C4-2B (cell line): ENCODE data around the gene SLC22A12.

Source experiments
- H3K27ac ChIP-seq: fragments of 450-650 bp; 2 replicates; pipeline ENCODE4 v1.5.1; 2017
- ZFX ChIP-seq: fragments of 450-650 bp; IDR thresholded peaks from 2 replicates; pipeline ENCODE4 v1.6.1; 2017
- TF ChIP-seq, protein P1 (sequence below): fragments of 450-650 bp; conservative IDR thresholded peaks from 2 replicates; pipeline ENCODE4 v1.5.1; 2017; ENCODE audit warnings: mild to moderate bottlenecking

The SLC22A12 gene

DNA sequence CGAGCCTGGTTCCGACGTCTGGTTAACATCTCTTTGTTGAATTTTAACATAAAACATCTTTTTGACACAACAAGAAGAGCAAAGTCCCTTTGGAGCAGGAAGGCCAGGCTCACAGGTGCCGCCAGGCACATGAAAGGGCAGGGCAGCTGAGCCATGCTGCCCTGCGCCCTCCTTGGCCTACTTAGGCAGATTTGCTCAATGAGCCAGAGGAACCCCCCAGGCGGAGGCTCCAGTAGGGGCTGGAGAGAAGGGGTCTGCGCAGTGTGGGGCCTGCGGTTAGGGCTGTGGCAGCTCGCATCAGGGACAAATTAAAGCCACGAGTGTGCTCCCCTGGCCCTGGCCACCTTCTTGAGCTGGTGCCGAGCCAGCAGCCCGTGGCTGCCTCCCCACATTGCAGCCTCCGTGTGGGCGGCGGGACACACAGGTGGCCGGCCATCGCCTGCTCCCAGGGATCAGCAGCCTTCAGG, 9.9 kb upstream of the SLC22A12 start:
- TF ChIP-seq, protein P1, sequence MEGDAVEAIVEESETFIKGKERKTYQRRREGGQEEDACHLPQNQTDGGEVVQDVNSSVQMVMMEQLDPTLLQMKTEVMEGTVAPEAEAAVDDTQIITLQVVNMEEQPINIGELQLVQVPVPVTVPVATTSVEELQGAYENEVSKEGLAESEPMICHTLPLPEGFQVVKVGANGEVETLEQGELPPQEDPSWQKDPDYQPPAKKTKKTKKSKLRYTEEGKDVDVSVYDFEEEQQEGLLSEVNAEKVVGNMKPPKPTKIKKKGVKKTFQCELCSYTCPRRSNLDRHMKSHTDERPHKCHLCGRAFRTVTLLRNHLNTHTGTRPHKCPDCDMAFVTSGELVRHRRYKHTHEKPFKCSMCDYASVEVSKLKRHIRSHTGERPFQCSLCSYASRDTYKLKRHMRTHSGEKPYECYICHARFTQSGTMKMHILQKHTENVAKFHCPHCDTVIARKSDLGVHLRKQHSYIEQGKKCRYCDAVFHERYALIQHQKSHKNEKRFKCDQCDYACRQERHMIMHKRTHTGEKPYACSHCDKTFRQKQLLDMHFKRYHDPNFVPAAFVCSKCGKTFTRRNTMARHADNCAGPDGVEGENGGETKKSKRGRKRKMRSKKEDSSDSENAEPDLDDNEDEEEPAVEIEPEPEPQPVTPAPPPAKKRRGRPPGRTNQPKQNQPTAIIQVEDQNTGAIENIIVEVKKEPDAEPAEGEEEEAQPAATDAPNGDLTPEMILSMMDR, result no peak
- no peak for TF ChIP-seq ZFX
- no peak overlapping the region for H3K27ac ChIP-seq

DNA sequence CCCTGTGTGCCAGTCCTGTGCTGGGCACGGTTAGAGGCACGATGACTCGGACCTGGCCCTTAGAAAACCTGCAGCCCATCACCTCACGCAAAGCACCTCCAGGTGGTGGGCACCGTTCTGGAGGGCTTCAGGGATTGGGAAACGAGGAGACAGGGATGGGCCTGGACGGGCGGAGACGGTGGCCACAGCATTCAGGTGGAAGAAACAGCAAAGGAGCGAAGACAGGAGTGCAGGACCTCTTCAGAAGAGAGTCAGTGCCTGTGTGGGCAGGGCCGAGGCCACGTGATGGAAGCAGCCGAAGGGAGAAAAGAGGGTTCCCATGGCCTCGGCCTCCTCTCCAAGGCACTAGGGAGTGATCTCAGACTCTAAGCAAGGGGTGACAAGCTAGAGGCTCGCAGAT, 8.1 kb upstream of the SLC22A12 start:
- TF ChIP-seq, protein P1, result no peak
- no peak for TF ChIP-seq ZFX
- H3K27ac ChIP-seq, result no peak overlapping the region

DNA sequence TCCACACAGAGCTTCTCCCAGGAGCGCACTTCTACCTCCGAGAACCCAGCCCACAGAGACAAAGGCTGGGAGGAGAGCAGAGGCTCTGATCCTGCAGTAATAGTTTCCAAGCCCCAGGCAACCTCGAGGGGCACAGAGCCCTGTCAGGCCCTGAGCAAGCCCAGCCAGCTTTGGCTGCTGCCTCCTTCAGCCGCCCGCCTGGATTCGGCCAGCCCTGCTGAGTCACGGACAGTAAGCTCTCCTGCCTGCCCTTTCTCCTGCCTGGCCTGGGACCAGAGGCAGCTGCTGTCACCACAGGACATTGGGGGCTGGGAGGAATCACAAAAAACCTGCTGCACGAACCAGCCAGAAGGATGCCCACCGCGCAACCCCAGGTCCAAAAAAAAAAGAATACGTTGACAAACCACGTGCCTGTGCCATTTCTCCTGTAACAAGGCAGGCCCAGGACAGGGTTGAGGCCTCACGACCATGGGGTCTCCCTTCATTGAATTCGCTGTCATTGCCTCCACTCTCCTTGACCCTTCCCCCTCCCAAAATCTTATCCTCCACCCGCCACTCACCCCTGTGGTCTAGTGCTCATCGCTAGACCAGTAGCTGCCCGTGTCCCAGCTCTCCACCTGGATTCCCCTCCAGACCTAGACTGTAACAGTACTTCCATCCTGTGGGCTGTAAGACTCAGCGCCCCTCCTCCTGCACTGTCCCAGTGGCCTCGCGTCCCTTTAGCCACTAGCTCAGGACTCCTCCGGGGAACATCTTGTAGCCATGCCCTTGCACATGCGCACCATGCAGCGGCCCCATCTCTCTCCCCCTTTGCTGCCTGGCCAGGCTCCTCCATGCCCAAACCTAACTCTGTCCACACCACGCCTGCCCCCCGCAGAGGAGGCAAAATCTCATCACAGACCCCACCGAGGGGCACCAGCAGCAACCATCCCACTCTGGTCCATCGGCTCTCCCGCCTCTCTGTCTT, 7.4 kb upstream of the SLC22A12 start:
- no peak overlapping the region for H3K27ac ChIP-seq
- TF ChIP-seq ZFX, result no peak
- TF ChIP-seq, protein P1, result no peak

DNA sequence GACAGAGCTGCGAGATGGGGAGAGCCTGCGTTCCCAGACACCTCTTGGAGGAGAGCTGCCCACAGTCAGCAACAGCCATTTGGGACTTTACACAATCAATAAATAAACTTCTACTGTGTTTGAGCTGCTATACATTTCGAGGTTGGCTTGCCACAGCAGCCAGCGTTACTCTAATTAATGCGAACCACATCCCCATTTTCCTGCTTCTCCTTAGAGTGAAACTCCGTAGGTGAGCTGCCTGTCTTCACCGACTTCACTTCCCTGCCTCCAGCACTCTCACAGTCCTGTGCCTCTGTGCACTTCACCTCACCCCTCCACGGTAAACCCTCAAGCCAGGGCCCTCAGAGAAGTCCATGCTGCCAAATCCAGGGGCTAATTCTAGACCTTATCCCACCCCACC, 5.9 kb upstream of the SLC22A12 start:
- H3K27ac ChIP-seq, result no peak overlapping the region
- no peak for TF ChIP-seq ZFX
- TF ChIP-seq, protein P1, result no peak

DNA sequence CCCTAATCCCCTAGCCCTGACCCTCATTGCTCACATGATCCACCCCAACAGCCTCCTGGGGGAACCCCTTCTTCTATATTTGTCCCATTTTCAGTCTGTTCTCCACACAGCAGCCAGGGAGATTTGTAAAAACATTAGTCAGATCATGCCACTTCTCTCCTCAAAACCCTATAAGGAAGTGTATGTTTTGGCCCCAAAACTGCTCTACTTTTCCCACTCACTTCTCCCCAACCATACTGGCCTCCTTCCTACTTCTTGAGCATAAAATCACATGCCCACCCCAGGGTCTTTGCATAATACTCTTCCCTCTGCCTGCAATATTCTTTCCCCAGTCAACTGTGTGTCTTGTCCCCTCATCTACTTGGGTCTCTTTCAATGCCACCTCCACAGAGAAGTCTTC, 4.7 kb upstream of the SLC22A12 start:
- no peak overlapping the region for H3K27ac ChIP-seq
- TF ChIP-seq ZFX, result no peak
- TF ChIP-seq, protein P1, result no peak

DNA sequence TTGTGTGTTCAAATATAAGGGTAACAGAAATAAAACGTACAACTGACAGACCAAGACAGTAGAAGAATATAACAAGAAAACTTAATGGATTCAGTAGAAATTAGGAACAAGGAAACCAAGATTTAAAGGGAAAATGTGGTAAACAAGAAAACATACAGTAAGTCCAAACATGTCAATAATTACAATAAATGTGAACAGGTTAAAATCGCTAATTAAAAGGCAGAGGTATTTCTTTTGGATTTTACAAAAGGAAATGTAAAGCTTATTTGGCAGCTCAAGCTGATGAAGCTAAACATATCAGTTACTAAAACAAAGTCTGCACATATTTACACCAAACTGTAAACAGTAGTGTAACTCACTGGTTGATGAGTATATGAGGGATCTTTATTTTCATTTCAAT, 2.3 kb upstream of the SLC22A12 start:
- no peak overlapping the region for H3K27ac ChIP-seq
- TF ChIP-seq, protein P1, result no peak
- TF ChIP-seq ZFX, result no peak
